H1 (cell line): ENCODE results near the gene ENPEP. TPM values are rescaled to one million over a fixed set of nuclear protein-coding genes. Genes with fewer than 3 reads are reported as not detected.

Experiments
- CTCF ChIA-PET: fragments of 300-600 bp; sonication (Branson Sonifier 250); formaldehyde crosslinking; loops from one replicate; lab custom pipeline; 2021; ENCODE audit not compliant: partially characterized antibody; lab: Charles Lee
- POLR2A ChIA-PET: fragments of 300-600 bp; sonication (Branson Sonifier 250); formaldehyde crosslinking; loops from one replicate; lab custom pipeline; 2021; ENCODE audit warnings: inconsistent platforms; ENCODE audit not compliant: partially characterized antibody; lab: Charles Lee
- DNase-seq, 2 experiments: peaks; one replicate each; pipeline versions ENCODE4 v3.0.0 to v3.0.0-alpha.2; 2010 to 2022; ENCODE audit warnings: low spot score in 2 of 2, low read depth in 1 of 2, mixed read lengths in 1 of 2
- FAIRE-seq: peaks from 2 replicates; lab custom pipeline; 2011; peaks lifted over from hg19 to GRCh38; lab: Jason Lieb, UNC
- H2AFZ ChIP-seq: 2 replicates; pipeline ENCODE4 v1.8.1; 2012; ENCODE audit warnings: low read length, inconsistent platforms
- H2AK5ac ChIP-seq: 2 replicates; pipeline ENCODE4 v1.6.1; 2013; ENCODE audit warnings: low read depth, low read length
- H2BK120ac ChIP-seq: replicated peaks from 2 replicates; pipeline ENCODE3; 2013; ENCODE audit warnings: low read depth, low read length, inconsistent platforms
- H2BK12ac ChIP-seq: 2 replicates; pipeline ENCODE4 v1.6.1; 2013; ENCODE audit warnings: low read depth, low read length
- H2BK15ac ChIP-seq: 2 replicates; pipeline ENCODE4 v1.6.1; 2013; ENCODE audit warnings: low read length
- H2BK20ac ChIP-seq: 2 replicates; pipeline ENCODE4 v1.6.1; 2013; ENCODE audit warnings: low read length
- H2BK5ac ChIP-seq: 2 replicates; pipeline ENCODE4 v1.6.1; 2013; ENCODE audit warnings: low read depth, low read length
- H3K14ac ChIP-seq: 2 replicates; pipeline ENCODE4 v1.6.1; 2013; ENCODE audit warnings: inconsistent platforms; ENCODE audit not compliant: insufficient read length
- H3K18ac ChIP-seq: 2 replicates; pipeline ENCODE4 v1.6.1; 2013; ENCODE audit warnings: low read length; ENCODE audit errors: extremely low read depth
- H3K23ac ChIP-seq: 2 replicates; pipeline ENCODE4 v1.6.1; 2013; ENCODE audit warnings: inconsistent platforms; ENCODE audit not compliant: insufficient read length
- H3K23me2 ChIP-seq: 2 replicates; pipeline ENCODE4 v1.6.1; 2013; ENCODE audit warnings: low read depth, low read length
- H3K27ac ChIP-seq: 2 replicates; pipeline ENCODE4 v1.6.1; 2011; ENCODE audit warnings: low read depth, low read length, inconsistent platforms
- H3K27me3 ChIP-seq, 4 experiments: replicated peaks in 1 of 4; 1 replicate in 1 of 4; 2 replicates in 3 of 4; pipeline versions ENCODE4 v1.6.1 to v1.8.1; 2011 to 2013; ENCODE audit warnings: low read length in 3 of 4, mild to moderate bottlenecking in 3 of 4, inconsistent platforms in 2 of 4, mixed read lengths in 2 of 4, moderate library complexity in 1 of 4; ENCODE audit not compliant: control insufficient read depth in 3 of 4, insufficient read depth in 3 of 4; ENCODE audit errors: extremely low read depth in 1 of 4
- H3K36me3 ChIP-seq, 4 experiments: 2 replicates each; pipeline versions ENCODE4 v1.6.1 to v1.8.1; 2011 to 2013; ENCODE audit warnings: mild to moderate bottlenecking in 4 of 4, low read length in 3 of 4, moderate library complexity in 2 of 4, control low read depth in 1 of 4, inconsistent platforms in 1 of 4; ENCODE audit not compliant: insufficient read depth in 4 of 4, control insufficient read depth in 2 of 4
- H3K4ac ChIP-seq: replicated peaks from 2 replicates; pipeline ENCODE3; 2013; ENCODE audit warnings: low read length, low read depth, mixed read lengths, inconsistent platforms; ENCODE audit not compliant: insufficient read length
- H3K4me1 ChIP-seq, 4 experiments: replicated peaks in 1 of 4; 1 replicate in 1 of 4; 2 replicates in 3 of 4; pipeline versions ENCODE4 v1.6.1 to v1.8.1; 2011 to 2013; ENCODE audit warnings: low read length in 3 of 4, inconsistent platforms in 2 of 4, mixed read lengths in 1 of 4; ENCODE audit not compliant: insufficient read depth in 4 of 4, control insufficient read depth in 3 of 4
- H3K4me2 ChIP-seq, 2 experiments: 2 replicates each; pipeline versions ENCODE4 v1.6.1 to v1.8.1; 2011 to 2013; ENCODE audit warnings: low read depth in 2 of 2, low read length in 2 of 2, control low read depth in 1 of 2, inconsistent platforms in 1 of 2, mild to moderate bottlenecking in 1 of 2; ENCODE audit not compliant: insufficient read depth in 1 of 2
- H3K4me3 ChIP-seq, 4 experiments: fragments of 200-600, 300-600 bp in 1 of 4; sonication (generic), shearing (Covaris generic), sonication (Bioruptor Twin) in 1 of 4; 2 replicates each; pipeline versions ENCODE4 v1.5.1 to v1.8.1; 2011 to 2016; ENCODE audit warnings: low read length in 4 of 4, low read depth in 3 of 4, control low read depth in 2 of 4, inconsistent platforms in 2 of 4, mild to moderate bottlenecking in 2 of 4, mixed read lengths in 1 of 4, moderate library complexity in 1 of 4; ENCODE audit not compliant: insufficient read depth in 2 of 4; ENCODE audit errors: extremely low read depth in 1 of 4
- H3K56ac ChIP-seq: replicated peaks from 2 replicates; pipeline ENCODE3; 2013; ENCODE audit warnings: low read depth, mild to moderate bottlenecking, mixed read lengths, low read length, inconsistent platforms; ENCODE audit not compliant: insufficient read length
- H3K79me1 ChIP-seq: 2 replicates; pipeline ENCODE4 v1.6.1; 2013; ENCODE audit warnings: low read depth, low read length, control low read depth
- H3K79me2 ChIP-seq, 2 experiments: 2 replicates each; pipeline versions ENCODE4 v1.6.1 to v1.8.1; 2012 to 2013; ENCODE audit warnings: low read length in 2 of 2, mild to moderate bottlenecking in 2 of 2, inconsistent platforms in 1 of 2; ENCODE audit not compliant: insufficient read depth in 2 of 2, control insufficient read depth in 1 of 2
- H3K9ac ChIP-seq, 4 experiments: replicated peaks in 1 of 4; 1 replicate in 1 of 4; 2 replicates in 3 of 4; pipeline versions ENCODE4 v1.6.1 to v1.8.1; 2011 to 2013; ENCODE audit warnings: low read depth in 3 of 4, low read length in 3 of 4, control low read depth in 2 of 4, mild to moderate bottlenecking in 2 of 4, moderate library complexity in 2 of 4, inconsistent platforms in 1 of 4; ENCODE audit errors: extremely low read depth in 1 of 4
- H3K9me3 ChIP-seq, 2 experiments: 2 replicates each; pipeline versions ENCODE4 v1.6.1 to v1.8.1; 2012 to 2013; ENCODE audit warnings: mild to moderate bottlenecking in 2 of 2, moderate library complexity in 2 of 2, control low read depth in 1 of 2, inconsistent platforms in 1 of 2, low read depth in 1 of 2, low read length in 1 of 2, mixed read lengths in 1 of 2; ENCODE audit not compliant: insufficient read depth in 2 of 2
- H4K20me1 ChIP-seq, 2 experiments: replicated peaks in 1 of 2; 2 replicates each; pipeline versions ENCODE3 to v1.8.1; 2011 to 2013; ENCODE audit warnings: inconsistent platforms in 2 of 2, low read length in 2 of 2, mild to moderate bottlenecking in 1 of 2; ENCODE audit not compliant: insufficient read depth in 2 of 2, control insufficient read depth in 1 of 2
- H4K5ac ChIP-seq: 2 replicates; pipeline ENCODE4 v1.6.1; 2013; ENCODE audit warnings: low read length, low read depth, mixed read lengths, inconsistent platforms; ENCODE audit not compliant: insufficient read length
- H4K8ac ChIP-seq: 2 replicates; pipeline ENCODE4 v1.8.0; 2013; ENCODE audit warnings: mild to moderate bottlenecking, moderate library complexity, low read length, inconsistent platforms; ENCODE audit not compliant: insufficient read depth; ENCODE audit errors: extremely low read depth
- H4K91ac ChIP-seq: replicated peaks from 2 replicates; pipeline ENCODE3; 2013; ENCODE audit warnings: low read length, mixed read lengths, inconsistent platforms; ENCODE audit not compliant: insufficient read length
- ASH2L ChIP-seq: fragments of 200-600, 300-600 bp; sonication (generic); IDR thresholded peaks from one replicate; pipeline ENCODE4 v1.7.1; 2017; ENCODE audit warnings: low read length
- EP300 ChIP-seq, 2 experiments: IDR thresholded peaks; 1 replicate in 1 of 2; 2 replicates in 1 of 2; pipeline ENCODE4 v1.6.1; 2011 to 2012; ENCODE audit warnings: low read depth in 2 of 2, low read length in 2 of 2, mild to moderate bottlenecking in 2 of 2, borderline replicate concordance in 1 of 2, inconsistent platforms in 1 of 2, moderate library complexity in 1 of 2
- MAFK ChIP-seq: IDR thresholded peaks from 2 replicates; pipeline ENCODE4 v1.6.1; 2012; ENCODE audit warnings: low read depth, mild to moderate bottlenecking, improper control_type of control experiment, low read length
- TBP ChIP-seq: IDR thresholded peaks from 2 replicates; pipeline ENCODE4 v1.6.1; 2011; ENCODE audit warnings: low read depth, low read length, improper control_type of control experiment
- WGBS, 2 experiments: shearing (Covaris generic) in 1 of 2; methylation state at CpG; one replicate each; pipeline versions ENCODE4 v1.1.6 to v1.1.7; 2013 to 2015; ENCODE audit warnings: low lambda C conversion rate in 2 of 2, mixed read lengths in 2 of 2, inconsistent platforms in 1 of 2, low coverage in 1 of 2, missing lambda C conversion rate in 1 of 2; ENCODE audit not compliant: insufficient replicate concordance in 2 of 2, insufficient coverage in 1 of 2, insufficient read length in 1 of 2; ENCODE audit errors: extremely low coverage in 1 of 2, missing lambda C conversion rate in 1 of 2; 5-methylcytosine and 5-hydroxymethylcytosine counted together
- polyA plus RNA-seq, 7 experiments: library from polyadenylated mRNA; depleted of rRNA in 3 of 7; stranded (reverse) in 5 of 7; unstranded in 2 of 7; fragments of >200 nt in 5 of 7; fragments of 200-250 nt in 2 of 7; gene quantifications; 1 replicate in 5 of 7; 2 replicates in 1 of 7; 4 replicates in 1 of 7; pipeline versions ENCODE4 v1.2.1 to v1.2.3, GENCODE V29; 2011 to 2013; ENCODE audit warnings: missing spikeins in 2 of 7, mixed read lengths in 2 of 7
- total RNA-seq: library from RNA; stranded (reverse); fragmentation: NEBNext Ultra II Directional; extraction: Animal tissue kit (Norgen Biotek cat#: 25700); gene quantifications from 2 replicates; pipeline ENCODE4 v1.2.1, GENCODE V29; 2021
- TF ChIP-seq, protein P1 (sequence below): IDR thresholded peaks from 2 replicates; pipeline ENCODE4 v1.6.1; 2011; ENCODE audit warnings: low read depth, mild to moderate bottlenecking, low read length; ENCODE audit not compliant: insufficient read depth
- TF ChIP-seq, protein P2 (sequence below), 3 experiments: IDR thresholded peaks; 1 replicate in 2 of 3; 2 replicates in 1 of 3; pipeline versions ENCODE4 v1.5.1 to v1.6.1; 2011; ENCODE audit warnings: low read length in 3 of 3, mild to moderate bottlenecking in 3 of 3, inconsistent platforms in 2 of 3, low read depth in 1 of 3, moderate library complexity in 1 of 3; ENCODE audit not compliant: insufficient read depth in 1 of 3; ENCODE audit errors: control extremely low read depth in 1 of 3

ENPEP gene
- total and polyA plus RNA-seq, 2 of the 8 experiments (the other 6 are each of a cell fraction or from before 2014, with no cell fraction given), result 0.09 to 0.61 TPM

DNA sequence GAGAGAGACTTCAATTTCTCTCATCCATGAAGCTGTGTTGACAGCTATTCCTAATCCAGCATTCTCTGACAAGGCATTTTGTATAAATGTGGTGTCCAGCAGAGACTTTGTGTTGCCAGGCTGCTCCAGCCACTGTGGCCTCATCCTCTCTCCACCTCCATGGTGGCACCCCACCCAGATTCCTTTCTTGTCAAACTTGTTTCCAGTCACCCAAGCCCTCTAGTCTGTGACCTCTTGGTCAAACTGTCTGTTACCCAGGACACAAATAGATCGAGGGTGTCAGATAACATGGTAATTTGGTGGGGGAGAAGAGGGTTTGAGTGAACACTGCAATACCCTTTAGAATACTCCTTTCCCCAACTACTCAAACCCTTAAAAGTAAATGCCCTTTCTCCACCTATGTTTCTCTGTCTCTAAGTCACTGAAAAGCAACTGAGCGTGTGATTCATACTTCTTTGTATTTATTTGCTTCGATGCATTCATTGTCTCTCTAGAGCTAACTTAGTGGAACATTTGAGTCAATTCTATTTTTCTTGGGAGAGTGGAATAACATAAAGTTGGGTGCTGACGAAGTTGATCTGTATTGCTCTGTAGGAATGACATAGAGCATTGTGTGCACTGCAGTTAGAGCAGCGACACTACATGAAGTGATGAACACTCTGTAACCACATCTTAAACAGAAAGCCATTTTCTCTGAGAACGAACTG lies 133.2 kb downstream of the ENPEP start:
- 53% methylated on average over 6 of the region's 6 CpGs; no CpG with 5 or more reads in 1 of the 2 experiments for WGBS, 2 experiments
- no peak overlapping the region for H2AK5ac ChIP-seq
- H3K79me1 ChIP-seq, result no peaks in the 10 kb centered on the region
- POLR2A ChIA-PET, result no interaction called here
- CTCF ChIA-PET, result interaction anchor here (0.6 kb wide), 1 partner anchor 13 kb away, joined by 6 read pairs; no protein-coding TSS in a partner anchor
- H3K14ac ChIP-seq, result no peak overlapping the region
- H4K5ac ChIP-seq, result no peak overlapping the region
- H3K36me3 ChIP-seq, result no peaks in the 10 kb centered on the region
- H2BK20ac ChIP-seq, result no peak overlapping the region
- no peak overlapping the region for H2BK12ac ChIP-seq
- H2BK120ac ChIP-seq, result no peak overlapping the region
- H4K20me1 ChIP-seq, result peaks cover 0 to 19% of the 10 kb centered on the region in 2 experiments
- no peak overlapping the region for H4K8ac ChIP-seq
- H3K27ac ChIP-seq, result no peak overlapping the region
- no peak overlapping the region for H3K56ac ChIP-seq
- peaks cover 0 to 21% (median 3%) of the 10 kb centered on the region in 4 experiments; a peak in 5 of 7 replicates for H3K4me1 ChIP-seq
- H3K4me2 ChIP-seq, result no peak overlapping the region; a peak in 1 of 4 replicates
- no peaks in the 10 kb centered on the region for H3K79me2 ChIP-seq
- H3K4me3 ChIP-seq, result no peak overlapping the region
- H3K18ac ChIP-seq, result no peak overlapping the region
- no peak overlapping the region for H3K4ac ChIP-seq
- H3K23me2 ChIP-seq, result peaks cover 5% of the 10 kb centered on the region; the same call in 1 of the 2 replicates
- no peaks in the 10 kb centered on the region for H3K9me3 ChIP-seq
- H2BK15ac ChIP-seq, result no peak overlapping the region
- H4K91ac ChIP-seq, result no peak overlapping the region
- H3K23ac ChIP-seq, result no peak overlapping the region
- H3K27me3 ChIP-seq, result peaks cover 44 to 63% (median 56%) of the 10 kb centered on the region in 4 experiments
- FAIRE-seq (no peak), DNase-seq (no peak)
- no peak overlapping the region for H3K9ac ChIP-seq
- H2AFZ ChIP-seq, result no peak overlapping the region
- no peak overlapping the region for H2BK5ac ChIP-seq
- TF ChIP-seq, protein P1, sequence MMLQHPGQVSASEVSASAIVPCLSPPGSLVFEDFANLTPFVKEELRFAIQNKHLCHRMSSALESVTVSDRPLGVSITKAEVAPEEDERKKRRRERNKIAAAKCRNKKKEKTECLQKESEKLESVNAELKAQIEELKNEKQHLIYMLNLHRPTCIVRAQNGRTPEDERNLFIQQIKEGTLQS, result no peak
- TF ChIP-seq TBP, result no peak
- TF ChIP-seq ASH2L, result no peak
- TF ChIP-seq, protein P2, sequence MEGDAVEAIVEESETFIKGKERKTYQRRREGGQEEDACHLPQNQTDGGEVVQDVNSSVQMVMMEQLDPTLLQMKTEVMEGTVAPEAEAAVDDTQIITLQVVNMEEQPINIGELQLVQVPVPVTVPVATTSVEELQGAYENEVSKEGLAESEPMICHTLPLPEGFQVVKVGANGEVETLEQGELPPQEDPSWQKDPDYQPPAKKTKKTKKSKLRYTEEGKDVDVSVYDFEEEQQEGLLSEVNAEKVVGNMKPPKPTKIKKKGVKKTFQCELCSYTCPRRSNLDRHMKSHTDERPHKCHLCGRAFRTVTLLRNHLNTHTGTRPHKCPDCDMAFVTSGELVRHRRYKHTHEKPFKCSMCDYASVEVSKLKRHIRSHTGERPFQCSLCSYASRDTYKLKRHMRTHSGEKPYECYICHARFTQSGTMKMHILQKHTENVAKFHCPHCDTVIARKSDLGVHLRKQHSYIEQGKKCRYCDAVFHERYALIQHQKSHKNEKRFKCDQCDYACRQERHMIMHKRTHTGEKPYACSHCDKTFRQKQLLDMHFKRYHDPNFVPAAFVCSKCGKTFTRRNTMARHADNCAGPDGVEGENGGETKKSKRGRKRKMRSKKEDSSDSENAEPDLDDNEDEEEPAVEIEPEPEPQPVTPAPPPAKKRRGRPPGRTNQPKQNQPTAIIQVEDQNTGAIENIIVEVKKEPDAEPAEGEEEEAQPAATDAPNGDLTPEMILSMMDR (IDR thresholded peaks at IDR 0.05; ENCODE audit: control extremely low read depth in 1 of 3, insufficient read depth in 1 of 3, low read depth in 1 of 3, low read length in 3 of 3), result no peak
- TF ChIP-seq EP300 (IDR thresholded peaks at IDR 0.05; ENCODE audit: borderline replicate concordance in 1 of 2, low read depth in 2 of 2, low read length in 2 of 2), result no peak
- no peak for TF ChIP-seq MAFK
